Neural cell (in vitro differentiated cells): ENCODE measurements around the gene C17orf100. TPM values are rescaled to one million over a fixed set of nuclear protein-coding genes. Genes with fewer than 3 reads are reported as not detected.

Experiments
- H2AFZ ChIP-seq: fragments of 200-600, 300-800 bp; sonication (generic), shearing (Covaris generic); 2 replicates; pipeline ENCODE4 v1.6.0; 2014; ENCODE audit warnings: low read depth, mild to moderate bottlenecking, antibody characterized with exemption, low read length, moderate library complexity
- H3F3A ChIP-seq: fragments of 200-600 bp; shearing (Covaris generic); 2 replicates; pipeline ENCODE4 v1.6.1; 2016; ENCODE audit warnings: mild to moderate bottlenecking, moderate library complexity, mixed read lengths, antibody characterized with exemption, low read length; ENCODE audit not compliant: insufficient read depth, poor library complexity, severe bottlenecking
- H3K27ac ChIP-seq: fragments of 200-600, 300-800 bp; sonication (generic), shearing (Covaris generic); 2 replicates; pipeline ENCODE4 v1.5.1; 2014; ENCODE audit warnings: mild to moderate bottlenecking, low read length, moderate library complexity
- H3K27me3 ChIP-seq: fragments of 300-800, 200-600 bp; sonication (generic), shearing (Covaris generic); 2 replicates; pipeline ENCODE4 v1.6.0; 2014; ENCODE audit warnings: mild to moderate bottlenecking, low read depth, low read length, moderate library complexity; ENCODE audit not compliant: insufficient read depth
- H3K36me3 ChIP-seq: fragments of 300-800, 200-600 bp; sonication (generic), shearing (Covaris generic); 2 replicates; pipeline ENCODE4 v1.5.1; 2014; ENCODE audit warnings: mild to moderate bottlenecking, antibody characterized with exemption, low read length, moderate library complexity; ENCODE audit not compliant: insufficient read depth
- H3K4me2 ChIP-seq: fragments of 300-800, 200-600 bp; sonication (generic), shearing (Covaris generic); 2 replicates; pipeline ENCODE4 v1.6.0; 2014; ENCODE audit warnings: mild to moderate bottlenecking, low read length
- H3K4me3 ChIP-seq: fragments of 300-800, 200-600 bp; sonication (generic), shearing (Covaris generic); 2 replicates; pipeline ENCODE4 v1.5.1; 2014; ENCODE audit warnings: mild to moderate bottlenecking, low read length, moderate library complexity
- H3K79me2 ChIP-seq: fragments of 200-600 bp; shearing (Covaris generic); replicated peaks from 2 replicates; pipeline ENCODE4 v1.6.0; 2014; ENCODE audit warnings: mild to moderate bottlenecking, low read length, moderate library complexity; ENCODE audit not compliant: insufficient read depth
- H3K9ac ChIP-seq: fragments of 300-800, 200-600 bp; sonication (generic), shearing (Covaris generic); 2 replicates; pipeline ENCODE4 v1.6.1; 2016; ENCODE audit warnings: mild to moderate bottlenecking, low read length, mixed read lengths
- H3K9me2 ChIP-seq: fragments of 200-600 bp; shearing (Covaris generic); 2 replicates; pipeline ENCODE4 v1.6.1; 2016; ENCODE audit warnings: mild to moderate bottlenecking, low read length, mixed read lengths; ENCODE audit not compliant: insufficient read depth
- H3K9me3 ChIP-seq: fragments of 200-600, 300-800 bp; sonication (generic), shearing (Covaris generic); 2 replicates; pipeline ENCODE4 v1.6.1; 2016; ENCODE audit warnings: mild to moderate bottlenecking, mixed run types, low read length, moderate library complexity, mixed read lengths
- H4K20me1 ChIP-seq: fragments of 200-600 bp; shearing (Covaris generic); 2 replicates; pipeline ENCODE4 v1.6.1; 2016; ENCODE audit warnings: mild to moderate bottlenecking, mixed run types; ENCODE audit not compliant: insufficient read depth
- EP300 ChIP-seq: fragments of 450-650 bp; conservative IDR thresholded peaks from 2 replicates; pipeline ENCODE4 v1.6.1; 2014; ENCODE audit warnings: antibody characterized with exemption, mild to moderate bottlenecking, moderate library complexity; ENCODE audit not compliant: poor library complexity, severe bottlenecking
- EZH2 ChIP-seq: fragments of 200-600, 300-800 bp; shearing (Covaris generic), sonication (generic); IDR thresholded peaks from 2 replicates; pipeline ENCODE4 v1.6.1; 2014; ENCODE audit warnings: antibody characterized with exemption, low read length, borderline replicate concordance, mild to moderate bottlenecking; ENCODE audit not compliant: insufficient read depth, poor library complexity, severe bottlenecking
- MXI1 ChIP-seq: fragments of 450-650 bp; conservative IDR thresholded peaks from 2 replicates; pipeline ENCODE4 v1.6.1; 2014; ENCODE audit warnings: antibody characterized with exemption, mild to moderate bottlenecking; ENCODE audit not compliant: poor library complexity, severe bottlenecking
- POLR2AphosphoS5 ChIP-seq: IDR thresholded peaks from 2 replicates; pipeline ENCODE4 v1.6.1; 2012
- RAD21 ChIP-seq: fragments of 450-650 bp; conservative IDR thresholded peaks from 2 replicates; pipeline ENCODE4 v1.6.1; 2014; ENCODE audit warnings: antibody characterized with exemption, mild to moderate bottlenecking, moderate library complexity
- REST ChIP-seq: IDR thresholded peaks from 2 replicates; pipeline ENCODE4 v1.6.1; 2012; ENCODE audit warnings: borderline replicate concordance
- SMC3 ChIP-seq: fragments of 450-650 bp; conservative IDR thresholded peaks from 2 replicates; pipeline ENCODE4 v1.6.1; 2014; ENCODE audit warnings: antibody characterized with exemption, mild to moderate bottlenecking, moderate library complexity; ENCODE audit not compliant: poor library complexity
- TAF1 ChIP-seq: IDR thresholded peaks from 2 replicates; pipeline ENCODE4 v1.6.1; 2012; ENCODE audit warnings: low read depth
- polyA plus RNA-seq: library from polyadenylated mRNA; depleted of rRNA; stranded (reverse); fragments of >200 nt; gene quantifications from 2 replicates; pipeline ENCODE4 v1.2.3, GENCODE V29; 2014
- TF ChIP-seq, protein P1 (sequence below): fragments of 450-650 bp; IDR thresholded peaks from 2 replicates; pipeline ENCODE4 v1.5.1; 2014; ENCODE audit warnings: antibody characterized with exemption, mild to moderate bottlenecking, moderate library complexity; ENCODE audit not compliant: poor library complexity, severe bottlenecking

The C17orf100 gene
- polyA plus RNA-seq, 1 donor from 2014 or later, result 10.3 TPM

GRCh38 chr17:6684881-6685767 is 33.6 kb downstream of the C17orf100 start:
- H3K36me3 ChIP-seq, result no peaks in the 10 kb centered on the region
- H3K9me2 ChIP-seq, result no peaks in the 10 kb centered on the region
- H3K27me3 ChIP-seq, result no peaks in the 10 kb centered on the region
- no peak overlapping the region for H3K27ac ChIP-seq
- TF ChIP-seq MXI1, result no peak
- no peak for TF ChIP-seq EP300
- no peak for TF ChIP-seq POLR2AphosphoS5
- no peak for TF ChIP-seq REST
- TF ChIP-seq, protein P1, sequence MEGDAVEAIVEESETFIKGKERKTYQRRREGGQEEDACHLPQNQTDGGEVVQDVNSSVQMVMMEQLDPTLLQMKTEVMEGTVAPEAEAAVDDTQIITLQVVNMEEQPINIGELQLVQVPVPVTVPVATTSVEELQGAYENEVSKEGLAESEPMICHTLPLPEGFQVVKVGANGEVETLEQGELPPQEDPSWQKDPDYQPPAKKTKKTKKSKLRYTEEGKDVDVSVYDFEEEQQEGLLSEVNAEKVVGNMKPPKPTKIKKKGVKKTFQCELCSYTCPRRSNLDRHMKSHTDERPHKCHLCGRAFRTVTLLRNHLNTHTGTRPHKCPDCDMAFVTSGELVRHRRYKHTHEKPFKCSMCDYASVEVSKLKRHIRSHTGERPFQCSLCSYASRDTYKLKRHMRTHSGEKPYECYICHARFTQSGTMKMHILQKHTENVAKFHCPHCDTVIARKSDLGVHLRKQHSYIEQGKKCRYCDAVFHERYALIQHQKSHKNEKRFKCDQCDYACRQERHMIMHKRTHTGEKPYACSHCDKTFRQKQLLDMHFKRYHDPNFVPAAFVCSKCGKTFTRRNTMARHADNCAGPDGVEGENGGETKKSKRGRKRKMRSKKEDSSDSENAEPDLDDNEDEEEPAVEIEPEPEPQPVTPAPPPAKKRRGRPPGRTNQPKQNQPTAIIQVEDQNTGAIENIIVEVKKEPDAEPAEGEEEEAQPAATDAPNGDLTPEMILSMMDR, result no peak
- TF ChIP-seq TAF1, result no peak
- no peak for TF ChIP-seq EZH2
- no peak for TF ChIP-seq RAD21
- no peak overlapping the region for H2AFZ ChIP-seq
- no peaks in the 10 kb centered on the region for H3F3A ChIP-seq
- H3K4me2 ChIP-seq, result no peak overlapping the region
- H3K9ac ChIP-seq, result no peak overlapping the region
- H3K9me3 ChIP-seq, result no peaks in the 10 kb centered on the region
- H4K20me1 ChIP-seq, result no peaks in the 10 kb centered on the region
- H3K79me2 ChIP-seq, result no peaks in the 10 kb centered on the region
- H3K4me3 ChIP-seq, result no peak overlapping the region

DNA sequence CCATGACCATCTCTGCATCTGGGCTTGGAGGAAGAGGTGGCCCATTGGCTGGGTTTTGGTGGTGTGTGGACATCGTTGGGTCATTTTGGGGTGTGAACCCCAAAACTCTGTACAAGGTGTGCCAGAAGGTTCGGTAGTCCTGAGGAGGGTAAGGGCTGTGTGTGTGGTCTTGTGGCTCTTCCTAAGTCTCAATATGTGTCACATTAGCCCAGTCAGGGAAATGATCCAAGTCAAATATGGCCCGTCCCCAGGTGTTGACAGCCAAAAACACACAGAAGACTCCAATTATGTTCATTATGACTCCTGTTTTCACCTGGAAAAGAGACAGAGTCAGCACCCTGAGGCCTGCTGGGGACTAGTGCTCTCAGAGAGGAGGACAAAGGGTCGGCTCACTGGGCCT is 34.5 kb downstream of the C17orf100 start:
- Histone ChIP-seq H3K79me2 (no peaks in the 10 kb centered on the region), H3K27me3 (no peaks in the 10 kb centered on the region), H3K36me3 (no peaks in the 10 kb centered on the region), H3K9me3 (no peaks in the 10 kb centered on the region), H3K27ac (no peak overlapping the region), H3K9ac (no peak overlapping the region), H3F3A (no peaks in the 10 kb centered on the region), H3K4me3 (no peak overlapping the region), H4K20me1 (no peaks in the 10 kb centered on the region), H2AFZ (no peak overlapping the region), H3K4me2 (no peak overlapping the region), H3K9me2 (no peaks in the 10 kb centered on the region)
- TF ChIP-seq RAD21, result no peak
- TF ChIP-seq SMC3, result no peak
- TF ChIP-seq MXI1, result no peak
- TF ChIP-seq TAF1, result no peak
- no peak for TF ChIP-seq REST
- TF ChIP-seq POLR2AphosphoS5, result no peak
- TF ChIP-seq, protein P1, result no peak
- no peak for TF ChIP-seq EP300
